K562 (cell line): ENCODE results near the gene KAT7. TPM values are rescaled to one million over a fixed set of nuclear protein-coding genes. Genes with fewer than 3 reads are reported as not detected.
A peak's percentile ranks its signal among the peaks of the same experiment; 100 is the strongest.

Experiments used
- ARHGAP35 ChIP-seq: fragments of 450-650 bp; IDR thresholded peaks from 2 replicates; pipeline ENCODE4 v1.6.1; 2018; ENCODE audit not compliant: partially characterized antibody
- ARID1B ChIP-seq: fragments of 450-650 bp; IDR thresholded peaks from 2 replicates; pipeline ENCODE4 v1.6.1; 2016; ENCODE audit warnings: antibody characterized with exemption, mild to moderate bottlenecking, inconsistent platforms
- CCAR2 ChIP-seq: fragments of 200-400 bp; formaldehyde crosslinking; IDR thresholded peaks from 2 replicates; pipeline ENCODE4 v1.6.1; 2017; ENCODE audit warnings: mild to moderate bottlenecking, low read depth, low read length
- DACH1 ChIP-seq: fragments of 450-650 bp; IDR thresholded peaks from 2 replicates; pipeline ENCODE4 v1.6.1; 2018; ENCODE audit not compliant: partially characterized antibody
- DIDO1 ChIP-seq: fragments of 450-650 bp; IDR thresholded peaks from 2 replicates; pipeline ENCODE4 v1.6.1; 2016; ENCODE audit warnings: low read depth, missing biosample characterization, missing genetic modification characterization
- JUN ChIP-seq, 2 experiments: sonication (generic) in 1 of 2; formaldehyde crosslinking in 1 of 2; IDR thresholded peaks; 2 replicates each; pipeline versions ENCODE4 v1.6.1 to v1.8.0; 2012 to 2022; ENCODE audit warnings: borderline replicate concordance in 2 of 2, mild to moderate bottlenecking in 2 of 2, improper control_type of control experiment in 1 of 2, low read depth in 1 of 2, low read length in 1 of 2, missing genetic modification reagents in 1 of 2
- RBM17 ChIP-seq: fragments of 200-400 bp; formaldehyde crosslinking; IDR thresholded peaks from 2 replicates; pipeline ENCODE4 v1.6.1; 2017; ENCODE audit warnings: low read depth, mild to moderate bottlenecking, low read length, borderline replicate concordance
- RCOR1 ChIP-seq, 2 experiments: IDR thresholded peaks; 2 replicates each; pipeline ENCODE4 v1.6.1; 2012; ENCODE audit warnings: low read depth in 2 of 2, low read length in 2 of 2, borderline replicate concordance in 1 of 2, improper control_type of control experiment in 1 of 2
- TOE1 ChIP-seq, 2 experiments: fragments of 450-650 bp in 1 of 2; sonication (generic) in 1 of 2; formaldehyde crosslinking in 1 of 2; IDR thresholded peaks; 2 replicates each; pipeline versions ENCODE4 v1.7.1 to v1.8.0; 2016 to 2022; ENCODE audit warnings: borderline replicate concordance in 2 of 2, mild to moderate bottlenecking in 2 of 2, antibody characterized with exemption in 1 of 2, inconsistent platforms in 1 of 2, low read depth in 1 of 2, missing genetic modification reagents in 1 of 2, moderate library complexity in 1 of 2
- ZNF224 ChIP-seq: sonication (generic); formaldehyde crosslinking; IDR thresholded peaks from 2 replicates; pipeline ENCODE4 v1.8.0; 2022; ENCODE audit warnings: mild to moderate bottlenecking, missing genetic modification reagents
- ZNF232 ChIP-seq: sonication (generic); formaldehyde crosslinking; IDR thresholded peaks from 2 replicates; pipeline ENCODE4 v1.8.0; 2022; ENCODE audit warnings: mild to moderate bottlenecking, missing genetic modification reagents
- ZNF589 ChIP-seq: fragments of 200-800 bp; sonication (Bioruptor generic); IDR thresholded peaks from 2 replicates; pipeline ENCODE4 v1.6.1; 2016; ENCODE audit warnings: low read depth, missing genetic modification characterization, missing compliant biosample characterization
- ZNF644 ChIP-seq: fragments of 200-800 bp; sonication (Bioruptor generic); IDR thresholded peaks from 2 replicates; pipeline ENCODE4 v1.6.1; 2016; ENCODE audit warnings: low read depth, missing genetic modification characterization, missing compliant biosample characterization
- polyA plus RNA-seq, 8 experiments: library from polyadenylated mRNA; depleted of rRNA in 4 of 8; stranded (reverse) in 5 of 8; unstranded in 3 of 8; fragments of >200 nt; fragmentation: Nextera tagmentation in 2 of 8; fragmentation: Illumina TruSeq in 1 of 8; extraction: Ambion mirVana in 2 of 8; extraction: Trizol in 1 of 8; gene quantifications; 2 replicates each; pipeline versions ENCODE4 v1.2.1 to v1.2.3, GENCODE V29; 2011 to 2014; ENCODE audit warnings: inconsistent platforms in 1 of 8, missing spikeins in 1 of 8
- total RNA-seq, 7 experiments: library from RNA; depleted of rRNA in 6 of 7; stranded (reverse); fragments of >200 nt in 6 of 7; fragmentation: Illumina TruSeq in 2 of 7; extraction: Trizol in 2 of 7; gene quantifications; 2 replicates each; pipeline versions ENCODE4 v1.2.1 to v1.2.3, GENCODE V29; 2011 to 2021; ENCODE audit warnings: low replicate concordance in 1 of 7
- TF ChIP-seq, protein P1 (sequence below): sonication (generic); formaldehyde crosslinking; IDR thresholded peaks from 2 replicates; pipeline ENCODE4 v1.8.0; 2023; ENCODE audit warnings: mild to moderate bottlenecking, missing genetic modification reagents
- TF ChIP-seq, protein P2 (sequence below): fragments of 250-450 bp; sonication (Bioruptor Pico); IDR thresholded peaks from 2 replicates; pipeline ENCODE4 v1.5.1; 2021; ENCODE audit warnings: mild to moderate bottlenecking
- TF ChIP-seq, protein P3 (sequence below): fragments of 250-450 bp; sonication (Bioruptor Pico); IDR thresholded peaks from 2 replicates; pipeline ENCODE4 v1.5.0; 2021; ENCODE audit warnings: mild to moderate bottlenecking, moderate library complexity

KAT7 gene
- total and polyA plus RNA-seq, 9 of the 15 experiments (the other 6 are each of a cell fraction or from before 2014, with no cell fraction given) = 10.8 to 57.3 (median 34.8) TPM

DNA sequence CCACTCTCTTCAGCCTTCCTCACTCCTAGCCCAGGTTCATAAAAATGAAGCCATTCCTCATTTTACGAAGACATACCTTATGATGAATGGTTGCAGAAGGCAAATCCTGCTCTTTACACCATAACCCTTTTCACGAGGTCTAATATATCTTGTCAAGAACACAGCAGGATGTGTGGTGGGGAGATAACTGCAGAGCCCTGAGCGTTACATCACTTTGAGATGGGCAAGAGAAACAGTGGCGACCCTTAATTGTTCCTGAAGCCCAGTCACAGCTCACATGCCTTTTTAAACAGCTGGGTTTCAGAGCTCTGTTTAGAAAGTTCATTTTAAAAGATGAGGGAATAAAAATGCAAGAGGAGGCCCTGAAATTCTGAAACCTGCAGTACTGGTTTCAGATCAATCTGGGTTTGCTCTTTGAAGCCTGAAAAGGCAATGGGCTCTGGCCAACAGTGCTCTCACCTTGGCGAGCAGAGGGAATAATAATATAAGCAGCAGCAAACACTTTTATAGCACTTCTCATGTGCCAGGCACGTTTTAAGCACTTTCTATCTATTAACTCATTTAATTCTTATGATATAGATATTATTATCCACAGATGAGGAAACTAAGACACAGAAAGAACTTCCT is 27.4 kb upstream of the KAT7 start (continued):
- peak; percentile 21 for TF ChIP-seq DACH1
- TF ChIP-seq, protein P1, sequence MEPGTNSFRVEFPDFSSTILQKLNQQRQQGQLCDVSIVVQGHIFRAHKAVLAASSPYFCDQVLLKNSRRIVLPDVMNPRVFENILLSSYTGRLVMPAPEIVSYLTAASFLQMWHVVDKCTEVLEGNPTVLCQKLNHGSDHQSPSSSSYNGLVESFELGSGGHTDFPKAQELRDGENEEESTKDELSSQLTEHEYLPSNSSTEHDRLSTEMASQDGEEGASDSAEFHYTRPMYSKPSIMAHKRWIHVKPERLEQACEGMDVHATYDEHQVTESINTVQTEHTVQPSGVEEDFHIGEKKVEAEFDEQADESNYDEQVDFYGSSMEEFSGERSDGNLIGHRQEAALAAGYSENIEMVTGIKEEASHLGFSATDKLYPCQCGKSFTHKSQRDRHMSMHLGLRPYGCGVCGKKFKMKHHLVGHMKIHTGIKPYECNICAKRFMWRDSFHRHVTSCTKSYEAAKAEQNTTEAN (CRISPR knock-in tag) = no peak
- TF ChIP-seq DIDO1 (tag) = no peak
- no peak for TF ChIP-seq ARHGAP35
- TF ChIP-seq RBM17 = no peak
- TF ChIP-seq CCAR2 = no peak
- TF ChIP-seq ZNF589 (CRISPR knock-in tag) = peak; percentile 41; the same call in 1 of the 2 replicates
- TF ChIP-seq, protein P2, sequence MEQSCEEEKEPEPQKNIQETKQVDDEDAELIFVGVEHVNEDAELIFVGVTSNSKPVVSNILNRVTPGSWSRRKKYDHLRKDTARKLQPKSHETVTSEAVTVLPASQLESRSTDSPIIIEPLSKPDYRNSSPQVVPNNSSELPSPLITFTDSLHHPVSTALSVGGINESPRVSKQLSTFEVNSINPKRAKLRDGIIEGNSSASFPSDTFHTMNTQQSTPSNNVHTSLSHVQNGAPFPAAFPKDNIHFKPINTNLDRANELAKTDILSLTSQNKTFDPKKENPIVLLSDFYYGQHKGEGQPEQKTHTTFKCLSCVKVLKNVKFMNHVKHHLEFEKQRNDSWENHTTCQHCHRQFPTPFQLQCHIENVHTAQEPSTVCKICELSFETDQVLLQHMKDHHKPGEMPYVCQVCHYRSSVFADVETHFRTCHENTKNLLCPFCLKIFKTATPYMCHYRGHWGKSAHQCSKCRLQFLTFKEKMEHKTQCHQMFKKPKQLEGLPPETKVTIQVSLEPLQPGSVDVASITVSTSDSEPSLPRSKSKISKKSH (CRISPR knock-in tag) = no peak
- TF ChIP-seq ZNF224 (CRISPR knock-in tag) = no peak
- TF ChIP-seq, protein P3, sequence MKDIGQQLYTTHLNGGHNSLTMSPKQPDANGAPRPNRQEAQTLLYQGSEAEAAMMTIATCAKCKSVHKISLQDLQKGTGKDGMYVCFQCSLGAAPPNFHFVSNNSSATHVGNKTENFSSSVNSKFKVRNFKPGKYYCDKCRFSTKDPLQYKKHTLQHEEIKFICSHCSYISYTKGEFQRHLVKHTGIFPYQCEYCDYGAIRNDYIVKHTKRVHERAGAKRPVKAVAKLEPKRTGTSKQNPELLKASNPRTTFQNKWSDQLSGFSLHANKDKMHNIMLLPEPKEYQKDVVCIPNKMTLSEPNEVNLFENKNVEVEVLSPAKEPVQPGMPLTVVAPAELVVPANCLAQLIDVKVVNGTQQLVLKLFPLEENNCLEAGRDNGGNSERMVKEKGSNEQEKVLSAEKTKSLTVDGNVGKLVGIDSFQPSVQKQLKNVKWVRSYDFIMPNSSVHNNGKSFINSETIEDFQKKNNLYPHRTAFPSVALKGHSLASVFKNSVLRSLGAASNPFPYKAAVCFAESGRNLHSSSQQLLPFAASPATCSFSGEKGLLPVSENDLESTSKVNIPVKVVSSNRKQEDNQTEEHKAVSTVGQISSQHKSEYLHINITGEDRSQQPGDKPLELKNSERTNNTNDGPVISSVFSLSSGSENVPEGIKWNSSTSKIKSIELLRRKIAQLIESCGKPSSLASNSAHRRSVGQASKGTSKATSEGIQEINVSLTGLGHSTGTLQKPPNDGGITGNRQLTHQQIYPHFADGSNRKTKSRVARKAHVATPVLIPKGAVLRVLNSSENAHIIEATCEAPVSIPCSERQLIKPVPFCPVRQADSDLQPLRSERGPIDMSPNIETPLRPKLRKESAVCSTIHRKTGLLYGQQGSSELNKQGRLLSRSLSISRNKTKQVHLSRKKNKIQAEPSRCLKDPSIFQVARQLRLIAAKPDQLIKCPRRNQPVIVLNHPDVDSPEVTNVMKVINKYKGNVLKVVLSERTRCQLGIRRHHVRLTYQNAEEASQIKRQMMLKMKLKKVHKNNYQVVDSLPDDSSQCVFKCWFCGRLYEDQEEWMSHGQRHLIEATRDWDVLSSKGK (CRISPR knock-in tag) = no peak
- TF ChIP-seq JUN (IDR thresholded peaks at IDR 0.05; ENCODE audit: borderline replicate concordance, low read depth, low read length) = peak; percentile 34; the same call in 1 of the 2 replicates
- TF ChIP-seq JUN (CRISPR knock-in tag; IDR thresholded peaks at IDR 0.05; ENCODE audit: borderline replicate concordance) = no peak
- TF ChIP-seq ARID1B = peak; percentile 91
- no peak for TF ChIP-seq ZNF644 (tag)
- TF ChIP-seq RCOR1 (IDR thresholded peaks at IDR 0.05; ENCODE audit: borderline replicate concordance in 1 of 2, low read depth in 2 of 2, low read length in 2 of 2) = peak in 1 of 2 experiments; percentile 88; a peak in 2 of 4 replicates
- peak; percentile 49; the same call in 1 of the 2 replicates for TF ChIP-seq TOE1 (IDR thresholded peaks at IDR 0.05; ENCODE audit: borderline replicate concordance)
- TF ChIP-seq TOE1 (CRISPR knock-in tag; IDR thresholded peaks at IDR 0.05; ENCODE audit: borderline replicate concordance, low read depth) = no peak
- TF ChIP-seq ZNF232 (CRISPR knock-in tag) = no peak
